Esophagus muscularis mucosa (tissue), 4 donors: ENCODE measurements around the gene TMED4. TPM values are rescaled to one million over a fixed set of nuclear protein-coding genes. Genes with fewer than 3 reads are reported as not detected.

Source experiments
- DNase-seq: peaks from one replicate; pipeline ENCODE4 v3.0.0-alpha.2; 2017; ENCODE audit errors: extremely low spot score
- H3K27ac ChIP-seq, 4 donors: fragments of 200-600 bp; sonication (generic); replicated peaks in 1 of 4; 1 replicate in 3 of 4; 2 replicates in 1 of 4; pipeline ENCODE4 v1.5.1; 2016 to 2019; ENCODE audit warnings: mild to moderate bottlenecking in 1 of 4
- H3K27me3 ChIP-seq, 4 donors: fragments of 200-600 bp; sonication (generic); one replicate each; pipeline versions ENCODE4 v1.5.1 to v1.6.0; 2016 to 2019
- H3K36me3 ChIP-seq, 4 donors: fragments of 200-600 bp; sonication (generic); one replicate each; pipeline ENCODE4 v1.5.1; 2016 to 2019
- H3K4me1 ChIP-seq, 4 donors: fragments of 200-600 bp; sonication (generic); one replicate each; pipeline ENCODE4 v1.5.1; 2016 to 2019
- H3K4me3 ChIP-seq, 4 donors: fragments of 200-600 bp; sonication (generic); 1 replicate in 2 of 4; 2 replicates in 2 of 4; pipeline ENCODE4 v1.5.1; 2016 to 2019; ENCODE audit warnings: mild to moderate bottlenecking in 4 of 4, moderate library complexity in 1 of 4
- H3K9me3 ChIP-seq, 4 donors: fragments of 200-600 bp; sonication (generic); 1 replicate in 3 of 4; 2 replicates in 1 of 4; pipeline ENCODE4 v1.5.1; 2016 to 2019
- EP300 ChIP-seq: sonication (generic); formaldehyde crosslinking; IDR thresholded peaks from one replicate; pipeline ENCODE4 v1.6.1; 2017; ENCODE audit warnings: antibody characterized with exemption
- POLR2A ChIP-seq: fragments of 450-650 bp; IDR thresholded peaks from one replicate; pipeline ENCODE4 v1.6.1; 2017; ENCODE audit warnings: antibody characterized with exemption, moderate library complexity, mild to moderate bottlenecking, low read depth
- POLR2AphosphoS5 ChIP-seq, 2 donors: sonication (generic); formaldehyde crosslinking; IDR thresholded peaks; one replicate each; pipeline ENCODE4 v1.6.1; 2017; ENCODE audit warnings: antibody characterized with exemption in 2 of 2
- WGBS: methylation state at CpG from one replicate; pipeline ENCODE4 v1.1.5; 2018; 5-methylcytosine and 5-hydroxymethylcytosine counted together
- intact Hi-C: fragments of 100-400 bp; cut with DNase I; formaldehyde crosslinking; loops from one replicate; pipeline ENCODE4 v1.15.1; 2023
- total RNA-seq, 4 donors: library from RNA; depleted of rRNA; stranded (reverse); fragments of >200 nt; gene quantifications; one replicate each; pipeline versions ENCODE4 v1.1.0 to v1.2.1, GENCODE V29; 2016
- TF ChIP-seq, protein P1 (sequence below), 3 experiments: fragments of 200-600 bp in 2 of 3; fragments of 450-650 bp in 1 of 3; sonication (generic) in 2 of 3; IDR thresholded peaks; one replicate each; pipeline ENCODE4 v1.5.1; 2017 to 2019; ENCODE audit warnings: antibody characterized with exemption in 3 of 3, mild to moderate bottlenecking in 2 of 3, moderate library complexity in 1 of 3

The TMED4 gene
- total RNA-seq, 4 donors from 2014 or later = 82.3 to 154 (median 116) TPM

DNA sequence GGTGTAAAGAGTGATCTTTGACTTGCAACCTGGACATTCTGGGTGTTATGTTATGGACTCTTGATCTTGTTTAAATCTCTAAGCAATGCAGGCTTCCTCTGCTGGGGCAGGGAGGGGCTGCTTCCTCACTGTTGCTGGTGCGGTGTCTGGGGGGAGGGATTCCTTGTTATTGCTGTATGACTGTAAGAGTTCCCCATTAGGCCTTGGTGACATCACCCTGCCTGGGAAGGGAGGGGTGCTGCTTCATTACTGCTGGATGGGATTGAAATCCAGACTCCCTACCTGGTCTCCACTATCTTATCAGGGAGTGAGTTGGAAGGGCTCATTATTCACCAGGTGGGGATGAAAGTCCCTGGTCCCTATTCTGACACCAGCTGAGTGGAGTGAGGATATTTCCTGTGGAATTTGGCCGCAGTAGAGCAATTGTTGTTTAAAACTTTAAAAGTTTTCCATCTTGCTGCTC is 33.1 kb upstream of the TMED4 start:
- TF ChIP-seq, protein P1, sequence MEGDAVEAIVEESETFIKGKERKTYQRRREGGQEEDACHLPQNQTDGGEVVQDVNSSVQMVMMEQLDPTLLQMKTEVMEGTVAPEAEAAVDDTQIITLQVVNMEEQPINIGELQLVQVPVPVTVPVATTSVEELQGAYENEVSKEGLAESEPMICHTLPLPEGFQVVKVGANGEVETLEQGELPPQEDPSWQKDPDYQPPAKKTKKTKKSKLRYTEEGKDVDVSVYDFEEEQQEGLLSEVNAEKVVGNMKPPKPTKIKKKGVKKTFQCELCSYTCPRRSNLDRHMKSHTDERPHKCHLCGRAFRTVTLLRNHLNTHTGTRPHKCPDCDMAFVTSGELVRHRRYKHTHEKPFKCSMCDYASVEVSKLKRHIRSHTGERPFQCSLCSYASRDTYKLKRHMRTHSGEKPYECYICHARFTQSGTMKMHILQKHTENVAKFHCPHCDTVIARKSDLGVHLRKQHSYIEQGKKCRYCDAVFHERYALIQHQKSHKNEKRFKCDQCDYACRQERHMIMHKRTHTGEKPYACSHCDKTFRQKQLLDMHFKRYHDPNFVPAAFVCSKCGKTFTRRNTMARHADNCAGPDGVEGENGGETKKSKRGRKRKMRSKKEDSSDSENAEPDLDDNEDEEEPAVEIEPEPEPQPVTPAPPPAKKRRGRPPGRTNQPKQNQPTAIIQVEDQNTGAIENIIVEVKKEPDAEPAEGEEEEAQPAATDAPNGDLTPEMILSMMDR (IDR thresholded peaks at IDR 0.05) = no peak
- TF ChIP-seq EP300 (no peak), POLR2A (no peak), POLR2AphosphoS5 (IDR thresholded peaks at IDR 0.05) (no peak)
- Histone ChIP-seq H3K4me3 (no peak overlapping the region), H3K4me1 (peaks cover 28 to 80% (median 39%) of the 10 kb centered on the region in 4 donors), H3K36me3 (peaks cover 0 to 8% (median 0%) of the 10 kb centered on the region in 4 donors), H3K9me3 (no peaks in the 10 kb centered on the region), H3K27me3 (no peaks in the 10 kb centered on the region), H3K27ac (peak overlapping the region; percentile 4 to 39 (median 27))
- intact Hi-C loops = no loop called here
- no peak for DNase-seq
- 69% methylated on average over 2 of the region's 2 CpGs for WGBS

DNA sequence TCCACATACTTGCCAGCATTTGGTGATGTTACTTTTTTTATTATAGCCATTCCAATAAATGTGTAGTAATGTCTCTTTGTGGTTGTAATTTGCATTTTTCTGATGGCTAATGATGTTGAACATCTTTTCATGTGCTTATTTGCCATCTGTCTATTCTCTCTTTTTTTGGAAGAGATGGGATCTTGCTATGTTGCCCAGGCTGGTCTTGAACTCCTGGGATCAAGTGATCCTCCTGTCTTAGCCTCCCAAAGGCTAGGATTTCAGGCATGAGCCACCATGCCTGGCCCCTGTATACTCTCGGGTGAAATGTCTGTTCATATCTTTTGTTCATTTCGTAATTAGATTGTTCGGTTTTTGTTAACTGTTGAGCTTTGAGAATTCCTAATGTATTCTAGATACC is 27.8 kb upstream of the TMED4 start:
- TF ChIP-seq POLR2AphosphoS5 (IDR thresholded peaks at IDR 0.05) (no peak), POLR2A (no peak), EP300 (no peak)
- TF ChIP-seq, protein P1 (IDR thresholded peaks at IDR 0.05) = no peak
- intact Hi-C loops = no loop called here
- H3K4me1 ChIP-seq = peaks cover 33 to 69% (median 41%) of the 10 kb centered on the region in 4 donors
- DNase-seq = no peak
- H3K9me3 ChIP-seq = no peaks in the 10 kb centered on the region
- peaks cover 0 to 4% (median 0%) of the 10 kb centered on the region in 4 donors for H3K36me3 ChIP-seq
- H3K27ac ChIP-seq = no peak overlapping the region
- no peaks in the 10 kb centered on the region for H3K27me3 ChIP-seq
- H3K4me3 ChIP-seq = no peak overlapping the region
- WGBS = 88% methylated on average over 3 of the region's 3 CpGs

DNA sequence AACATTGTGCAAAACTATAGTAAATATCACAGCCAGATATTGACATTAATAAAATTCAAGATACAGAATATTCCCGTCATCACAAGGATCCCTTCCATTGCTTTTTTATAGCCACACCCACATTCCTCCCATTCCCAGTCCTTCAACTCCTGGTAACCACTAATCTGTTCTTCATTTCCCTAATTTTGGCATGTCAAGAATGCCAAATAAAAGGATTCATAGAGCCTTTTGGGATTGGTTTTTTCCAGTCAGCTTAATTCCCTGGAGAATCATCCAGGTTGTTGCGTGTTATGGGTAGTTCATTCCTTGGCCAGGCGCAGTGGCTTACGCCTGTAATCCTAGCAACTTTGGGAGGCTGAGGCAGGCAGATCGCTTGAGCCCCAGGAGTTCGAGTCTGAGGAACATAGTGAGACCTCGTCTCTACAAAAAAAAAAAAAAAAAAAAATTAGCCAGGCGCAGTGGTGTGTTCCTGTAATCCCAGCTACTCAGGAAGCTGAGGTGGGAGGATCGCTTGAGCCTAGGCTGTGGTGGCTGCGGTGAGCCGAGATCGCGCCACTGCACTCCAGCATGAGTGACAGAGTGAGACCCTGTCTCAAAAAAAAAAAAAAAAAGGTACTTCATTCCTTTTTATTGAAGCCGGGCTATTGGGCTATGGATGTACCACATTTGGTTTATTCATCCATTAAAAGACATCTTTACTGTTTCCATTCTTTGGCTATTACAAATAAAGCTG is 27.1 kb upstream of the TMED4 start:
- Histone ChIP-seq H3K4me1 (peaks cover 27 to 62% (median 38%) of the 10 kb centered on the region in 4 donors), H3K27ac (peak overlapping the region in 2 of 4 donors; percentile 26 to 31), H3K9me3 (no peaks in the 10 kb centered on the region), H3K36me3 (peaks cover 0 to 4% (median 0%) of the 10 kb centered on the region in 4 donors), H3K4me3 (no peak overlapping the region), H3K27me3 (no peaks in the 10 kb centered on the region)
- intact Hi-C loops = no loop called here
- 81% methylated on average over 14 of the region's 14 CpGs for WGBS
- no peak for DNase-seq
- TF ChIP-seq EP300 (no peak), POLR2AphosphoS5 (IDR thresholded peaks at IDR 0.05) (no peak)

DNA sequence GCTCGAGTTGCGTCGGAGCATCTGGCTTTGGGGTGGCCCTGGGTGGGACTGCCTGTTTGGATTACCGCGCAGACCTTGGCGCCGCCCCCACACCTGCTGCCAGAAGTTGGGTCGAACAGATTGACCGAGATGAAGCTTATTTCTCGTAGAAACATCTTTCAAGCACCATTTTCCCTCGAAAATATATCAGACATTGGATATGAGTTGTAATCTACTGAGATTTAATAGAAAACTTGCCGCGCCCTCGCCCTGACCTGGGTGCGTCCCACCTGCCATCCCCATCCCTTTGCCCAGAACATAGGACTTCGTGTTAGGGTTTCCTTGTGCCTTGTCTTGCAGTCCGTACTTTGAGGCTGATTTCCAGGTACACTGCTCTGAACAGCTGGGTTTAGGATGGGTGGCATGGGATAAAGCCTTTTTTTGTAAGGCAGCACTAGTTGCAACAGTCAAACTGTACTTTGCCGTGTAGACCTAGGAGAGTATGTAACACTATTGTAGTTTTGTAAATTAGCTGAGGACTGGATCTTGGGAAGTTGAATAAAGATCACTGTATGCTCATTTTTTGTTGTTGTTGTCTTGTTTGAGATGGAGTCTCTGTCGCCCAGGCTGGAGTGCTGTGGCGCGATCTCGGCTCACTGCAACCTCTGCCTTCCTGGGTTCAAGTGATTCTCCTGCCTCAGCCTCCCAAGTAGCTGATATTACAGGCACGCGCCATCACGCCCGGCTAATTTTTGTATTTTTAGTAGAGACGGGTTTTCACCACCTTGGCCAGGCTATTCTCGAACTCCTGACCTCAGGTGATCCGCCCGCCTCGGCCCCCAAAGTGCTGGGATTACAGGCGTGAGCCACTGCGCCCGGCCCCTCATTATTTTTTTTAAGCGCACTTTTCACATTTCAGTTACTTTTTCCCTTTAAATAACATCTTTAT is 25.4 kb upstream of the TMED4 start:
- Histone ChIP-seq H3K27ac (peak overlapping the region; percentile 95 to 99 (median 98)), H3K27me3 (no peaks in the 10 kb centered on the region), H3K36me3 (peaks cover 0 to 4% (median 0%) of the 10 kb centered on the region in 4 donors), H3K4me1 (peaks cover 26 to 46% (median 36%) of the 10 kb centered on the region in 4 donors), H3K9me3 (no peaks in the 10 kb centered on the region), H3K4me3 (peak overlapping the region; percentile 77 to 86 (median 82))
- intact Hi-C loops = loop anchor here (2.0 kb wide), 1 partner anchor 141 kb away; the partner anchor contains the start of gene ZMIZ2
- no peak for DNase-seq
- WGBS = 44% methylated on average over 34 of the region's 35 CpGs
- TF ChIP-seq POLR2A (no peak), EP300 (no peak), POLR2AphosphoS5 (IDR thresholded peaks at IDR 0.05) (no peak)
- TF ChIP-seq, protein P1 (IDR thresholded peaks at IDR 0.05) = no peak
